SK-N-MC (cell line): Measurements from ENCODE around the gene KRTAP9-3.
"Not testable (repeated sequence)": the region's sequence is repeated elsewhere in the genome, so short reads cannot be mapped to it uniquely, and the experiment has no call there.

Source experiments
- EZH2 ChIP-seq: fragments of 200-600 bp; sonication (generic); IDR thresholded peaks from one replicate; pipeline ENCODE4 v1.6.1; 2017; ENCODE audit warnings: antibody characterized with exemption
- POLR2AphosphoS5 ChIP-seq: IDR thresholded peaks from 2 replicates; pipeline ENCODE4 v1.6.1; 2012; ENCODE audit warnings: mild to moderate bottlenecking, low read depth, low read length, borderline replicate concordance

DNA sequence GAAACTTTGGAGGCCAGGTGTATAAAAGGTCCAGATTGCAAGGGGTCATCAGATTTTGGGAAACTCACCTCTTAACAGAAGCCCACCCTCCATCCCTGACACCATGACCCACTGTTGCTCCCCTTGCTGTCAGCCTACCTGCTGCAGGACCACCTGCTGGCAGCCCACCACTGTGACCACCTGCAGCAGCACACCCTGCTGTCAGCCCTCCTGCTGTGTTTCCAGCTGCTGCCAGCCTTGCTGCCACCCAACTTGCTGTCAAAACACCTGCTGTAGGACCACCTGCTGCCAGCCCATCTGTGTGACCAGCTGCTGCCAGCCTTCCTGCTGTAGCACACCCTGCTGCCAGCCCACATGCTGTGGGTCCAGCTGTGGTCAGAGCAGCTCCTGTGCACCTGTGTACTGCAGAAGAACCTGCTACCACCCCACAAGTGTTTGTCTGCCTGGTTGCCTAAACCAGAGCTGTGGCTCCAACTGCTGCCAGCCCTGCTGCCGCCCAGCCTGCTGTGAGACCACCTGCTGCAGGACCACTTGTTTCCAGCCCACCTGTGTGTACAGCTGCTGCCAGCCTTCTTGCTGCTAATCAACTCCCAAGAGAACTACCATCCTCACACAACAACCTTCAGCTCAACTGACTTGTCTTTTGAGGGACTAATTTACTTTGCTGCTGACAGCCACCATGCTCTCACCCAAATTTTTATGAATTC lies at the start of gene KRTAP9-3:
- TF ChIP-seq EZH2, POLR2AphosphoS5: not testable (repeated sequence)
